GM12801 (cell line): Measurements from ENCODE around the gene PRR5.

ENCODE experiments used
- TF ChIP-seq, protein P1 (sequence below): IDR thresholded peaks from one replicate; pipeline ENCODE4 v1.5.1; 2011; ENCODE audit warnings: control low read depth; ENCODE audit not compliant: insufficient read length; ENCODE audit errors: extremely low read depth

The PRR5 gene

DNA sequence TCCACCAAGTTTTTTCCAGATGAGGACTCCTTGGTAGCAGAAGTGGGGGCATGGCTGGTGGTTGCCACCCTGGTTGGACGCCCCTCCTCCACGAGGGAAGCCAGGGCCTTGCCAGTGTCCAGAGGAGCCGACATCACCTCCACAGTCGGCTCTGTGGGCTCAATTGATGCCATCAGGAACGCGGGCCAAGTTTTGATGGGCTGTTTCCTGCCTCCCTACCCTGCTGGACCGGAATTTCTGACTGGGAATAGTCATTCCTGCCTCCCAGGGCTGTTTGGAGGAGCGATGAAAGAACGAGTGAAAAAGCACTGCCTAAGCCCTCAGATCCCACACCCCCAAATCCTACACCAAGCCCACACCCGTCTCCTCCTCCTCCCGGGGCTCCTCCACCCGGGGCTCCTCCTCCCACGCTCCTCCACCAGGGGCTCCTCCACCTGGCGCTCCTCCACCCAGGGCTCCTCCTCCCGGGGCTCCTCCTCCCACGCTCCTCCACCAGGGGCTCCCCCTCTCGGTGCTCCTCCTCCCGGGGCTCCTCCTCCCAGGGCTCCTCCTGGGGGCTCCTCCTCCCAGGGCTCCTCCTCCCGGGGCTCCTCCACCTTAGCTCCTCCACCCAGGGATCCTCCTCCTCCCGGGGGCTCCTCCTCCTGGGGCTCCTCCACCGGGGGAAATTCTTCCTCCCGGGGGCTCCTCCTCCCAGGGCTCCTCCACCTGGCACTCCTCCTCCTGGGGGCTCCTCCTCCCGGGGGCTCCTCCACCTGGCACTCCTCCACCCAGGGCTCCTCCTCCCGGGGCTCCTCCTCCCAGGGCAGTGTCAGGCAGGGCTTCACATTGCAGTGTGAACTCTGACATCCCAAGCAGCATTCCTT lies 10.0 kb upstream of the PRR5 start:
- TF ChIP-seq, protein P1, sequence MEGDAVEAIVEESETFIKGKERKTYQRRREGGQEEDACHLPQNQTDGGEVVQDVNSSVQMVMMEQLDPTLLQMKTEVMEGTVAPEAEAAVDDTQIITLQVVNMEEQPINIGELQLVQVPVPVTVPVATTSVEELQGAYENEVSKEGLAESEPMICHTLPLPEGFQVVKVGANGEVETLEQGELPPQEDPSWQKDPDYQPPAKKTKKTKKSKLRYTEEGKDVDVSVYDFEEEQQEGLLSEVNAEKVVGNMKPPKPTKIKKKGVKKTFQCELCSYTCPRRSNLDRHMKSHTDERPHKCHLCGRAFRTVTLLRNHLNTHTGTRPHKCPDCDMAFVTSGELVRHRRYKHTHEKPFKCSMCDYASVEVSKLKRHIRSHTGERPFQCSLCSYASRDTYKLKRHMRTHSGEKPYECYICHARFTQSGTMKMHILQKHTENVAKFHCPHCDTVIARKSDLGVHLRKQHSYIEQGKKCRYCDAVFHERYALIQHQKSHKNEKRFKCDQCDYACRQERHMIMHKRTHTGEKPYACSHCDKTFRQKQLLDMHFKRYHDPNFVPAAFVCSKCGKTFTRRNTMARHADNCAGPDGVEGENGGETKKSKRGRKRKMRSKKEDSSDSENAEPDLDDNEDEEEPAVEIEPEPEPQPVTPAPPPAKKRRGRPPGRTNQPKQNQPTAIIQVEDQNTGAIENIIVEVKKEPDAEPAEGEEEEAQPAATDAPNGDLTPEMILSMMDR: no peak

DNA sequence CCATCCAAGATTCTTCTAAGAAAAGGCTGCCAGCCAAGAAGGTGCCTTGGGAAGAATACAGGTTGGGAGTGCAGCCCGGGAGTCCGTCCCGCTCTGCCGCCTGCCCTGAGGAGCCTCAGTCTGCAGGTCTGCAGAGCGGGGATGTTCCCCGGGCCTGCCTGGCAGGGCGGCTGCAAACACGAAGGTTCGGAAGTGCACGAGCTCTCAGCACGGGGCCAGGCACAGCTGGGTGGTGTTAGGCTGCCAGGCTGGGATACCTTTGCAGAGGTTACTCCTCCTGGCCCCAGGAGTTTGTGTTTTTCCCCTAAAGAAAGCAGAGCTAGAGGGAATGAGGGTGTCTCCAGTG lies 9.4 kb upstream of the PRR5 start:
- TF ChIP-seq, protein P1: no peak

DNA sequence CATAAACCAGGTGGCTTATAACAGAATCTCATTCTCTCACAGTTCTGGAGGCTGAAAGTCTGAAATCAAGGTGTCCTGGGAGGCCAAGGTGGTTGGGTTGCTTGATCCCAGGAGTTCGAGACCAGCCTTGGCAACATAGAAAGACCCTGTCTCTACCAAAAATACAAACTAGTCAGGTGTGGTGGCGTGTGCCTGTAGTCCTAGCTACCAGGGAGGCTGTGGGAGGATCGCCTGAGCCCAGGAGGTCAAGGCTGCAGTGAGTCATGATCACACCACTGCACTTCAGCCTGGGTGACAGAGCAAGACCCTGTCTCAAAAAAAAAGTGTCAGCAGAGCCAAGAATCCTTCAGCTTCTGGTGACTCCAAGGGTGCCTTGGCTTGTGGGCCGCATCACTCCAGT lies 8.9 kb upstream of the PRR5 start:
- TF ChIP-seq, protein P1: no peak

DNA sequence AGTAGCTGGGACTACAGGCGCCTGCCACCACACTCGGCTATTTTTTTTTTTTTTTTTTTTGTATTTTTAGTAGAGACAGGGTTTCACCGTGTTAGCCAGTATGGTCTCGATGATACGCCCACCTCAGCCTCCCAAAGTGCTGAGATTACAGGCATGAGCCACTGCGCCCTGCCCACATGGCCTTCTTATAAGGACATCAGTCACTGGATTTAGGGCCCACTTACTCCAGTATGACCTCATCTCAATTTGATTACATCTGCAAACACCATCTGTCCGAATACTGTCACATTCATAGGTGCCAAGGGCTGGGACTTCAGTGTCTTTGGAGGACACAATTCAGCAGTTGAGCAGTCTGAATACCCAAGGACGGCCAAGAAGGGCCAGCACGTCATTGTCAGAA lies 8.2 kb upstream of the PRR5 start:
- TF ChIP-seq, protein P1: no peak

DNA sequence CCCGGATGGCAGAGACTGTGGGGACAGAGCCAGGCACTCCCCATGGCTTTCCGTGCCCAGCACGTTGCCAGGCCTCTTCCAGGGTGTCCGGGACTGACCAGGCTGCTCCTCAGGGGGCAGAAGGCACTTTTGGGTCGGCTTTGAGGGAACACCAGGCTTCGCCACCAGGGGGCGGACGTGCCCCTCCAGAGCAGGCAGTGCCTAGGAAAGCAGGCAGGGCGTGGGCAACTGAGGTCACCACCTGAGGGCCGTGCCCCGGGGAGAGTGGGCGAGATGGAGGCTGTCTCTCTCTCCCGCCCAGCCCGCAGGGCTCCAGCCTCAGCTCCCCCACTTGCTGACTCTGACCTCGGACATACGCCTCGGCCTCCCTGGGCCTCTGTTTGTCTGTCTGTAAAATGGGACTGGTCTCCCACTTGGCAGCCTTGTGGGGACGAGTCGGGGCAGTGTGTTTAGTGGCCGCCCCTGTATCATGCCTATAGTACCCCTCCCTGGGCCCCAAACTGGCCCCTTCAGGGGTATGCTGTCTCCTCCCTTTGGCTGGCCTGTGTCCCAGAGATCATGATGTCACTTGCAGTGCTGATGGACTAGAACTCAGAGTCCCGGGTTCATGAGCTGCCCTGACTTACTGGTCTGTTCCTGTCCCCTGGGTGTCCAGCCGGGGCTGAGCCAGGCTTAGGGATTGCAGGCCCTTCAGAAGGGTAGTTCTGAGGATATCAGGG lies 4.4 kb upstream of the PRR5 start:
- TF ChIP-seq, protein P1: no peak

DNA sequence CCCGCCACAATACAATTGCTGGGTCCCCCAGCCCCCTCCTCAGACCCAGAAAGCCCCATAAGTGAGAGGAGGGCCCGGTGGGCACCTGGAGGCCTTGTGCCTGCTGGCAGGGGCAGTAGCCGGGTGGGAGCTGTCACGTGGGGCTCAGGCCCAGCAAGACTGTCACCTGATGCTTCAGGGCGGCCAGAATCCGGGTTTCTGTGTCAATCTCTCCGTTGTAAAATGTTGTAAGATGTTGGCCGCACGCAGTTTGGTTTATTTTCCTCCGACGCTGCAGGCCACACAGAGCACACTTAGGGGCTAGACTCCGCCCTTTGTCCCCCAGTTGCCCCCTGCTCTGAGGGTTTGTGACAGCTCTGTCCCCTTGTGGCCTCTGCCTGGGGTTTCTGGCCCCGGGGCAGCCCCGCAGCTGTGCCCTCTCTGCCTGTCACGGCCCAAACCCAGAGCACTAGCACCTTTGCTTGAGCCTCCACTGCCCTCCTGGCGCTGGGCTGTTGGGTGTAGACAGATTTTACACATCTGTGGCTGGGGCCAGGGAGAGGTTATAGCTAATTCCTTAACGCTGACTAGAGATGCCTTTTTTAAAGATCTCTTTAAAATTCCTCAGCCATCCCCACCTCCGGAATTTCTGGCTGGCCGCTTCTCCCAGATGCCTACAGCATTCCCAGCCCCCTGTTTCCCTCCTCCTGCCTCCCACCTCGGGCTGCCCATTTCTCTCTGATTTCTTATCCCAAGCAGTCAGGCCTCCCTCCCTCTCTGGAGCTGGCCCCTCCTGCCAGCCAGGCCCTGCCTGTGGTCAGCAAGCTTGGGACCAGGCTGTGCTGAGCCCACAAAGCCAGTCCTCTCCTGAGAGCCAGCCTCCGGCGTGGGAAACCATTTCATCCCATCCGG lies 3.2 kb upstream of the PRR5 start:
- TF ChIP-seq, protein P1: no peak

DNA sequence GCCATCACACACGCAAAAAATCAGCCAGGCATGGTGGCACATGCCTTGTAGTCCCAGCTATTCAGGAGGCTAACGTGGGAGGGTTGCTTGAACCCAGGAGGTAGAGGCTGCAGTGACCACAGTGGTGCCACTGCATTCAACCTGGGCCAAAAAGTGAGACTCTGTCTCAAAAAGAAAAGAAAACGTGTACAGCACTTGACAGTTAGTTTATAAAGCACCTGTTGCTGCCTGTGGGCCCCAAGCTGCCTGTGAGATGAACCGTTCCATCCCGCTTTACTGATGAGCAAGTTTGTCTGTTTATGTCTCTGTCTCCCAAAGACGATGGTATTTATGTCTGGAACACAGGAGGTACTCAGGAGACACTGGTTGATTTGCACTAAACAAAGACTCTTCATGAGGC lies 1.5 kb upstream of the PRR5 start:
- TF ChIP-seq, protein P1: no peak
